GM21367 (cell line): ENCODE measurements around the gene FKBP5.

Experiments used
- ATAC-seq: cut with Tn5 transposase; IDR thresholded peaks from one replicate; pipeline ENCODE4 v1.9.1; 2021; ENCODE audit not compliant: unreplicated experiment

FKBP5 gene

DNA sequence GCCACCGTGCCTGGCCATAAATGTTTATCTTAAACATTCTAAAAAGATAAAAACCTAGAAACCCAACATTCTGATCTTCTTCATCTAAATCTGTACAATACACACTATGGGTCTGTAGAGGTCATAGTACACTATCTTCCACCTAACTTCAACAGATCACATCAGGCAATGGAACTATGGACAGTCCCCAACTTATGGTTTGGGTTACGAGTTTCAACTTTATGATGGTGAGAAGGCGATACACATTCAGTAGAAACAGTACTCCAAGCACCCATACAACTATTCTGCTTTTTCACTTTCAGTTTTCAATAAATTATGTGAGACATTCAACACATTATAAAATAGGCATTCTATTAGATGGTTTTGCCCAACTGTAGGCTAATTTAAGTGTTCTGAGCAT, 23.1 kb downstream of the FKBP5 start:
- ATAC-seq: no peak

- ATAC-seq: no peak
Measured at GRCh38 chr6:35664945-35665344, 23.8 kb downstream of the FKBP5 start.

DNA sequence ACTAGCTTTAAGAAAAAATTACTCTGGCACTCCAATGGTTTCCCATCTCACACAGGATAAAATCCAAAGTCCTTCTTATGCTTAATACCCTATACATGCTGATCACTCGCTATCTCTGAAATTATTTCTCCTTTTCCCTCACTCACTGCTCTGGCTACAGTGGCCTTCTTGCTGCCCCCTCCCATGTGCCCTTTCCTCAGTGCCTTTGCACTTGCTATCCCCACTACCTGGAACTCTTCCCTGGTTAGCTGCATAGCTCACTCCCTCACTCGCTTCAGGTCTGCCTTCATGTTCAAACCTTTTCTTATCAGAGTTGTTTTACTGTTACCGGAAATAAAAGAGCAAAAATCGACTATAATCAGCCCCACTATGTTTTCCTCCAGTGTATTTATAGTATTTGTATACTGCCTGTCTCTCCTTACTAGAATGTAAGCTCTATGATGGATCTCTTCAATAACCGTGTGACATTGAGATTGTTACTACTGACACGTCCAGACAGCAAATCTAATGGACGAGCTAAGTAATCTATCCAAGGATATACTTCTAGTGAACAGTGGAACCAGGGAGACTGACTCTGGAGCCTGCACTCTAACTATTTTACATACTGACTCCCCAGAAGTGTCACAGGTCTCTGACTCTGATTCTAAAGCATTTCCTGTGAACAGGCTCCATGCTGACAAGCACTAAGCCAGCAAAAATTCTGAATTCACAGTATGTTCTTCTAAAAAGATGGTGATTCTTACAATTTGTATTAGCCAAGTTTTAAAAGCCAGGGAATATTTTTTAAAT, 25.1 kb downstream of the FKBP5 start:
- ATAC-seq: no peak

GRCh38 chr6:35662999-35663398, 25.7 kb downstream of the FKBP5 start:
- no peak for ATAC-seq

DNA sequence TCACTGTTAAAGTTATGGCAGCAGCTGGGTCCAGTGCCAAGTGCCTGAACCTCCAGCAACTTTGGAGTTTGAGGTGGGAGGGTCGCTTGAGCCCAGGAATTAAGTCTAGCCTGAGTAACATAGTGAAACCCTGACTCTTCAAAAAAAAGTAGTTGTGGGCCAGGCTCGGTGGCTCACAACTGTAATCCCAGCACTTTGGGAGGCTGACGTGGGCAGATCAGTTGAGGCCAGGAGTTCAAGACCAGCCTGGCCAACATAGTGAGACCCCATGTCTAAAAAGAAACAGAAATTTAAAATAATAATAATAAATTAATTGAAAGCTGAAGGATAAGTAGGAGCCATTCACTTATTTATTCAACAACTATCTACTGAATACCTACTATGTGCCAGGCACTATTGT, 33.8 kb downstream of the FKBP5 start:
- ATAC-seq: no peak

- ATAC-seq: no peak
Measured at GRCh38 chr6:35651244-35651643, 37.5 kb downstream of the FKBP5 start.

GRCh38 chr6:35650015-35650414, 38.7 kb downstream of the FKBP5 start:
- no peak for ATAC-seq

DNA sequence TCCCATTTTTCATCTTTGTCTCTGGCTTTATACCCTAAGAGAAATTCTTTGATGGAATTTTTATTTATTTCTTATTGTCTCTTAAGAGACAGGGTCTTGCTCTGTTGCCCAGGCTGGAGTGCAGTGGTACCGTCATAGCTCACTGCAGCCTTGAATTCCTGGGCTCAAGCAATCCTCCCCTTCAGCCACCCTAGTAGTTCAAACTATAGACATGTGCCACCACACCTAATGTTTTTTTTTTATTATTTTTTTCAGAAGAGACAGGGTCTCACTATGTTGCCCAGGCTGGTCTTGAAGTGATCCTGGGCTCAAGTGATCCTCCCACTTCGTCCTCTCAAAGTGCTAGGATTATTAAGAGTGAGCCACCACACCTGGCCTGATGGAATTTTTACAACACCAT, 40.5 kb downstream of the FKBP5 start:
- ATAC-seq: no peak

GRCh38 chr6:35647400-35647799, 41.3 kb downstream of the FKBP5 start:
- no peak for ATAC-seq

GRCh38 chr6:35643162-35643535, 45.6 kb downstream of the FKBP5 start:
- no peak for ATAC-seq

- ATAC-seq: no peak
Measured at GRCh38 chr6:35642471-35643161, 46.1 kb downstream of the FKBP5 start.

GRCh38 chr6:35640017-35640664, 48.6 kb downstream of the FKBP5 start:
- no peak for ATAC-seq

- ATAC-seq: no peak
Measured at GRCh38 chr6:35638679-35639078, 50.0 kb downstream of the FKBP5 start.

GRCh38 chr6:35637911-35638310, 50.8 kb downstream of the FKBP5 start:
- no peak for ATAC-seq

DNA sequence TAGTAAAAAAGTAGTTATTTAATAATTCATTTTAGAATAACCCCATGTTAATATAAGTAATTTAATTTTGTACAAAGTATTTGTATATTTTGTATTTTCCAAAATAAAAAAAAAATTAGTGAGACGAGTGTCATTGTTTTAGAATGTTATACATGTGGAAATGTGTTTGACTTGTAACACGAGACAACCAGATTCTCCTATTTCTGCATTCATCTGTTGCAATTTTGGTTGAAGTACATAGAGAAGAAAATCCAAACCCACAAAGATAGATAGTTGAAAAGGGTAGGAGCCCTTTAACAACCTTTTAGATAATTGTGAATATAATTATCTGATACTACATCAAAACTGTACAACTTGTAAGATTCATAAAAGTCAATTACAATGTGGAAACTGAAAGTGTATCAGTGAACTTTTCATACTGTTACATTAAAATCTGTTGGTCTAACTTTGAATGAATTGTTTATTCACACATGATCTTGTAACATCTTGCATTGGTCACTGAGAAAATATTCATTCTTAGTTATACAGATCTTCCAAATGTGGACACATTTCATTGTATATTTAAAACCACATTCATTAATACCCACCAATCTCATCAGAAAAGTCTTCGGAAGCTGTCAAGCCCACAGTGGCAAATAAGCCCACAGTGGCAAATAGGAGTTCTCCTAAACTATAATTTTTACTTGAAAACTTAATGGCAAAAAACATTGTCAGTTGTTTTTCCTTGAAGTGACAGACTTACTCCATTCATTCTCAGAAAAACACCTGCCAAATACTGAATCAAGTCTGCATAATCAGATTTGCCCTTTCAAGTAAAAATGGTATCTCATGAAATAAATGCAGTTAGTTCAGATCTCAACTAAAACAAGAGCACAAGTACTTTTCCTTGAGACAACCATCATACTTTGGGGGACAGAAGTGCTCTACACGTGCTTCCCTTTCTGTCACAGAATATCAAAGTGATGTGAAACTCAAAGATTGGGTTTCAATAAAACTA, 52.8 kb downstream of the FKBP5 start:
- no peak for ATAC-seq

DNA sequence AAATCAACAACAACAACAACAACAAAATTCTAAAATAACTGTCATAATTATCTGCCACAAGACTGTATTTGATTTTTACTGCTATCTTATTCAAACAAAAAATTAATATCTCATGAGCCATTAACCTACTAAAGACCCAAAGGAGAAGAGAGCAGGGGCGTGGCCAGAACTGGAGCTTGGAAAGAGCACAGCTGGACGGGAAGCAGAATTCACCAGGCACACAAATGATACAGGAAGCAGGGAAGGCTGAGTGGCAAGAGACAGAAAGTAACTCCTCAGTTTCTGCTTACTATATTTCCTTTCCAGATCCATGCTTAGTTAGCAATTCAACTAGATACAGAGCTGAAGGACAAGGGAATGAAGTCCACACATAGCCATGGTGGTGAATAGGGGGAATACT, 54.4 kb downstream of the FKBP5 start:
- no peak for ATAC-seq

- ATAC-seq: no peak
Measured at GRCh38 chr6:35633579-35634089, 55.1 kb downstream of the FKBP5 start.

- ATAC-seq: no peak
Measured at GRCh38 chr6:35629876-35630378, 58.8 kb downstream of the FKBP5 start.

DNA sequence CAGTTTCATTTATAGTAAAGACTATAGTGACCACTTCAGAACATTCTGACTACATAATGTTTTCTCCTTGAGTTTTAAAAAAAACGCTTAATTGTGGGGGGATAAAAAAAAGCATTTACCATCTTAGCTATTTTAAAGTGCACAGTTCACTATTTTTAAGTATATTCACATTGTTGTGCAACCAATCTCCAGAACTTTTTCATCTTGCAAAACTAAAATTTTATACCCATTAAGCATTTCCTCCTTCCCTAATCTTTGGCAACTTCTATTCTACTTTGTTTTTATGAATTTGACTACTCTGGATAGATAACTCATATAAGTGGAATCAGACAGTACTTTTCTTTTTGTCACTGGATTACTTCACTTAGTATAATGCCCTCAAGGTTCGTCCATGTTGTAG, 62.3 kb downstream of the FKBP5 start:
- no peak for ATAC-seq

DNA sequence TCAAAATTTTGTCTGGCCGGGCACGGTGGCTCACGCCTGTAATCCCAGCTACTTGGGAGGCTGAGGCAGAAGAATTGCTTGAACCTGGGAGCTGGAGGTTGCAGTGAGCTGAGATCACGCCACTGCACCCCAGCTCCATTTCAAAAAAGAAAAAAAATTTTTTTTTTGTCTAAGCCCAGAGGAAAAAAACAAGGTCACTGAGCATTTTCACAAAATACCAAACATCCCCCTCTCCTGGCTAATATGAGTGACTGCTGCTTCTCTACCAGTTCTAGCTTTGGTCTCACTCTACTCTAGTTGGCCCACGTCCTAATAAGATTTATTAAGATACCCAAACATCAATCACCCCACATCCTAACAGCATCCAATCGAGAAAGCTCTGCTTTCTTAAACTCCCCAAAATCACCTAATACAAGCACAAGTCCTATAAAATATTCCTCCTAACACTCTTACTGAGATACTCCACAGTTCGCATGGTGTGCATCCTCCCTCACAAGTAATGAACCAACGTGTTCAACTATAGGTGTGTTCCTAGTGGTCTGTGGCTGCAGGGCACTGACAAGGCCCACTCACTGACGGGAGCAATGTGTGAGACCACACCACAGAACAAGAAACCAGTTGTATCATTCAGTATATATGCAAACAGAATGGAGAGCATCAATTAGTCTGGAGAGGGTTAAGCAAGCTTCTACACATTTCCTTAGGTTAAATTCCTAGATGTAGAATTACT, 64.2 kb downstream of the FKBP5 start:
- no peak for ATAC-seq
